Chondrocyte (in vitro differentiated cells): Measurements from ENCODE around the gene KMT2E. TPM values are rescaled to one million over a fixed set of nuclear protein-coding genes. Genes with fewer than 3 reads are reported as not detected.

Experiments used
- DNase-seq: peaks from one replicate; pipeline ENCODE4 v3.0.0; 2021; ENCODE audit warnings: mixed read lengths, low spot score
- H3K27ac Mint-ChIP-seq: one replicate; pipeline ENCODE4 v1.8.0; 2021; ENCODE audit warnings: mild to moderate bottlenecking, moderate library complexity, mixed read lengths; ENCODE audit not compliant: unreplicated experiment
- H3K27me3 Mint-ChIP-seq: 2 replicates; pipeline ENCODE4 v1.8.0; 2021; ENCODE audit warnings: low read depth, mixed read lengths
- H3K36me3 Mint-ChIP-seq: 2 replicates; pipeline ENCODE4 v1.8.0; 2021; ENCODE audit warnings: low read depth, mixed read lengths
- H3K4me1 Mint-ChIP-seq: 2 replicates; pipeline ENCODE4 v1.8.0; 2021; ENCODE audit warnings: low read depth, mild to moderate bottlenecking, mixed read lengths
- H3K4me3 Mint-ChIP-seq: one replicate; pipeline ENCODE4 v1.8.0; 2021; ENCODE audit warnings: mild to moderate bottlenecking, moderate library complexity, mixed read lengths; ENCODE audit not compliant: unreplicated experiment
- H3K9me3 Mint-ChIP-seq: 2 replicates; pipeline ENCODE4 v1.8.0; 2021; ENCODE audit warnings: low read depth, mixed read lengths
- CTCF ChIP-seq: fragments of 200-600 bp; sonication (generic); IDR thresholded peaks from 2 replicates; pipeline ENCODE4 v1.5.0; 2021; ENCODE audit warnings: antibody characterized with exemption, mild to moderate bottlenecking, moderate library complexity
- total RNA-seq: library from RNA; stranded (reverse); gene quantifications from 3 replicates; pipeline ENCODE4 v1.2.1, GENCODE V29; 2021

Gene KMT2E
- total RNA-seq, 1 donor from 2014 or later = 63.1 TPM

- Mint-ChIP-seq H3K4me3 (no peak overlapping the region), H3K27ac (no peak overlapping the region), H3K36me3 (no peaks in the 10 kb centered on the region), H3K9me3 (no peaks in the 10 kb centered on the region), H3K4me1 (peaks cover 40% of the 10 kb centered on the region), H3K27me3 (no peaks in the 10 kb centered on the region)
- no peak for TF ChIP-seq CTCF
- no peak for DNase-seq
Observed at GRCh38 chr7:105030447-105030846, 16.4 kb downstream of the KMT2E start.

GRCh38 chr7:105032553-105033214 lies 18.7 kb downstream of the KMT2E start:
- TF ChIP-seq CTCF = no peak
- Mint-ChIP-seq H3K9me3 (no peaks in the 10 kb centered on the region), H3K4me3 (no peak overlapping the region), H3K27ac (no peak overlapping the region), H3K36me3 (peaks cover 2% of the 10 kb centered on the region), H3K4me1 (peaks cover 26% of the 10 kb centered on the region), H3K27me3 (no peaks in the 10 kb centered on the region)
- no peak for DNase-seq

GRCh38 chr7:105035349-105035748 lies 21.3 kb downstream of the KMT2E start:
- Mint-ChIP-seq H3K27me3 (no peaks in the 10 kb centered on the region), H3K36me3 (peaks cover 2% of the 10 kb centered on the region), H3K9me3 (no peaks in the 10 kb centered on the region), H3K4me1 (peaks cover 19% of the 10 kb centered on the region), H3K27ac (no peak overlapping the region), H3K4me3 (no peak overlapping the region)
- no peak for TF ChIP-seq CTCF
- DNase-seq = no peak

GRCh38 chr7:105036217-105037168 lies 22.5 kb downstream of the KMT2E start:
- H3K4me1 Mint-ChIP-seq = peaks cover 17% of the 10 kb centered on the region
- H3K4me3 Mint-ChIP-seq = no peak overlapping the region
- TF ChIP-seq CTCF = no peak
- H3K27ac Mint-ChIP-seq = no peak overlapping the region
- H3K9me3 Mint-ChIP-seq = no peaks in the 10 kb centered on the region
- H3K36me3 Mint-ChIP-seq = peaks cover 4% of the 10 kb centered on the region
- H3K27me3 Mint-ChIP-seq = no peaks in the 10 kb centered on the region
- DNase-seq = no peak

- no peak for DNase-seq
- H3K27ac Mint-ChIP-seq = no peak overlapping the region
- no peaks in the 10 kb centered on the region for H3K27me3 Mint-ChIP-seq
- H3K9me3 Mint-ChIP-seq = no peaks in the 10 kb centered on the region
- H3K4me3 Mint-ChIP-seq = no peak overlapping the region
- H3K36me3 Mint-ChIP-seq = peaks cover 6% of the 10 kb centered on the region
- TF ChIP-seq CTCF = no peak
- peaks cover 20% of the 10 kb centered on the region for H3K4me1 Mint-ChIP-seq
Observed at GRCh38 chr7:105037319-105037718, 23.3 kb downstream of the KMT2E start.
